Epidermal melanocyte (primary cell): ENCODE measurements around the gene TMEM45A.
"Not testable (repeated sequence)": the region's sequence is repeated elsewhere in the genome, so short reads cannot be mapped to it uniquely, and the experiment has no call there.

Source experiments
- DNase-seq: peaks from one replicate; pipeline ENCODE4 v3.0.0; 2011; ENCODE audit warnings: low spot score; ENCODE audit not compliant: insufficient read length

Gene TMEM45A, protein sequence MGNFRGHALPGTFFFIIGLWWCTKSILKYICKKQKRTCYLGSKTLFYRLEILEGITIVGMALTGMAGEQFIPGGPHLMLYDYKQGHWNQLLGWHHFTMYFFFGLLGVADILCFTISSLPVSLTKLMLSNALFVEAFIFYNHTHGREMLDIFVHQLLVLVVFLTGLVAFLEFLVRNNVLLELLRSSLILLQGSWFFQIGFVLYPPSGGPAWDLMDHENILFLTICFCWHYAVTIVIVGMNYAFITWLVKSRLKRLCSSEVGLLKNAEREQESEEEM

GRCh38 chr3:100492059-100493006 is at the start of gene TMEM45A:
Gene TMEM45A, plus strand, starts transcription at chr3:100492619. Its CDS starts 62,593 bp downstream, at chr3:100555212.
- peak; percentile 97 for DNase-seq

DNA sequence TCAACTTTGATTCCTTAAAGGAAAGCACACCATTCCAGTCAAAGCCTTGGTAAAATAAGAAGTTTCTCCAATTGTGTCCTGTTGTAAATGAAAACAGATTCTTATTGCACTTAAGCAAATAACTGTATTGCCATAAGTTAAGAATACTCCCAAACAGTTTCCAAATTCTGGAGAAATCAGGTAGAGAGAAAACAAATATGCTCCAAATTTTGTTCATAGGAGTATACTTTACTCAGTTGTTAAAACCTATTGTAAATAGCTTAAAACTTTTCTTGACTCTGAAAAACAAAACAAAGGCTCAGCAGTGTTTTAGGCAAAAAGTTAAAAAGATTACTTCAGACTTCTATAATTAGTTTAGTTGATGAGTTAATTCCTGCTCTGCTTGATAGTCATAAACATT is 48.7 kb upstream of the TMEM45A start:
- no peak for DNase-seq

DNA sequence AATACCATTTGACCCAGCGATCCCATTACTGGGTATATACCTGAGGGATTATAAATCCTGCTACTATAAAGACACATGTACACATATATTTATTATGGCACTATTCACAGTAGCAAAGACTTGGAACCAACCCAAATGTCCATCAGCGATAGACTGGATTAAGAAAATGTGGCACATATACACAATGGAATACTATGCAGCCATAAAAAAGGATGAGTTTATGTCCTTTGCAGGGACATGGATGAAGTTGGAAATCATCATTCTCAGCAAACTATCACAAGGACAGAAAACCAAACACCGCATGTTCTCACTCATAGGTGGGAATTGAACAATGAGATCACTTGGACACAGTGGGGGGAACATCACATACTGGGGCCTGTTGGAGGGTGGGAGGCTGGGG is 45.4 kb upstream of the TMEM45A start:
- not testable (repeated sequence) for DNase-seq

DNA sequence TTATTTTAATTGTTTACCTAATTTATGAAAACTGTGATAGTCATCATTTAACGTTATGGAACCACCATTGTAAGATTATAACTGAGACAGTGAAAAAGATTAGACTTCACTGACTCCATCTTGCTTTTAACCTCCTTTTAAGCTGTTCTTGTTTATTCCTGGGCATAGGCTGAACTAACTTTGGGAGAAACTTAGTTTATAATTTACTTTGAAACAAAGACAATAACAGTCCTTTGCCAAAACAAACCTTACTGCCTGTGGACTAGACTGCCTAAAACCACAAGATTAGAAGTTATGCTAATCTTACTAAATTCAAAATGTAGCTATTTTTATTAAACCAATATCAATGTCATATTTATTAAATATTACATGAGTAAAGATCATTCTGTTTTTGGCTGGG is 44.3 kb upstream of the TMEM45A start:
- DNase-seq: no peak

DNA sequence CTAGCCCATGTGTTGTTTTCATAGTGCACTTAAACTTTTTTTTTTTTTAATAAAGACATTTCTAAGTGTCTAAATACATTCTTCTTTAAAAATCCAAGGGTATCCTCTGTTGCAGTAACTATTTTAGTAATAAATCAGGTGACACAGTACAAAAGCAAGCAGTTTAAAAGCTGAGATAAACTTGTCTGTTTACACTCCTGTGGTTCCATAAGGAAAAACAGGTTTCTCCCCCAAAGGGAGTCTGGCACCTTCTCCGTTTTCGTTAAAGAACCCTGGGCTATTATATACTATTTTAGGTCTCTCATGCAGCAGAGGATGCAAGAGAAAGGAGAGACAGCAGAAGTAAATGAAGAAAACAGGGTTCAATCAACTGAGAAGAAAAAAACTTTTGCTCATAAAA is 43.2 kb upstream of the TMEM45A start:
- DNase-seq: no peak

GRCh38 chr3:100454677-100455076 is 37.7 kb upstream of the TMEM45A start:
- no peak for DNase-seq

GRCh38 chr3:100455841-100456550 is 36.4 kb upstream of the TMEM45A start:
- no peak for DNase-seq

- no peak for DNase-seq
Observed at GRCh38 chr3:100456745-100457144, 35.7 kb upstream of the TMEM45A start.

DNA sequence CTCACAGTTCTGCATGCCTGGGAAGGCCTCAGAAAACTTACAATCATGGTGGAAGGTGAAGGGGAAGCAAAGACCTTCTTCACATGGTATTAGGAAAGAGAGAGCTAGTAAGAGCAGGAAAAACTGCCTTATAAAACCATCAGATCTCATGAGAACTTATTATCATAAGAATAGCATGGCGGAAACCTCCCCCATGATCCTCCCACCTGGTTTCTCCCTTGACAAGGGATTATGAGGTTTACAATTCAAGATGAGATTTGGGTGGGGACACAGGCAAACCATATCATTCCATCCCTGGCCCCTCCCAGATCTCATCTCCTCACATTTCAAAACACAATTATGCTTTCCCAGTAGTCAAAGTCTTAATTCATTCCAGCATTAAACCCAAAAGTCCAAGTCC is 34.6 kb upstream of the TMEM45A start:
- DNase-seq: no peak

DNA sequence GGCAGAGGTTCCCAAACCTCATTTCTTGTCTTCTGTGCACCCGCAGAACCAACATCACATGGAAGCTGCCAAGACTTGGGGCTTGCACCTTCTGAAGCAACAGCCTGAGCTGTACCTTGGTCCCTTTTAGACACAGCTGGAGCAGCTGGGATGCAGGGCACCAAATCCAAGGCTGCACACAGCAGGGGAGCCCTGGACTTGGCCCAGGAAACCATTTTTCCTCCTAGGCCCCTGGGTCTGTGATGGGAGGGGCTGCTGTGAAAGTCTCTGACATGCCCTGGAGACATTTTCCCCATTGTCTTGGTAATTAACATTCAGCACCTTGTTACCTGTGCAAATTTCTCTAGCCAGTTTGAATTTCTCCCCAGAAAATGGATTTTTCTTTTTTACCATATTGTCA is 33.6 kb upstream of the TMEM45A start:
- DNase-seq: no peak

GRCh38 chr3:100463002-100463401 is 29.4 kb upstream of the TMEM45A start:
- peak; percentile 66 for DNase-seq

DNA sequence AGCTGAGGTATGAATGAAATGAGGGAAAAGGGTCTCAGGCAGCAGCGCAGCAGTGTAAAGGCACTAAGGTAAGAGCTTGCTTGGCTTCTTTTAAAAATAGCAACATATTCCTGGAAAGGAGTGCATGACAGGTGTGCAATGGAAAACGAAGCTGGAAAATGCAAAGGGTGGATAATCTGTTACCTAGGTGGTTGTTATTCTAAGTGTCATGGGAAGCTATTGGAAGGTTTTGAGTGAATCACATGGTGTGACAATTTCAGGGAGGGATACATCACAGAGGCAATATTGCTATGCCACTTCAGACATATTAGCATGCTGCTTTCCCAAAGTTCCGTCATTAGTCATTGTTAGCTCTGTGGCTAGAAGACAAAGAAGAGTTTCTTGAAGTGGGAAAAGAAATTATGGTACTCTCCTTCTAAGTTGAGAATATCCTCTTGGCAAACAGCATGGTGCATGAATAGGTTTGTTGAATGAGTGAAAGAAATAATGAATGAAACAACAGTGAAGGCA is 28.7 kb upstream of the TMEM45A start:
- DNase-seq: no peak

DNA sequence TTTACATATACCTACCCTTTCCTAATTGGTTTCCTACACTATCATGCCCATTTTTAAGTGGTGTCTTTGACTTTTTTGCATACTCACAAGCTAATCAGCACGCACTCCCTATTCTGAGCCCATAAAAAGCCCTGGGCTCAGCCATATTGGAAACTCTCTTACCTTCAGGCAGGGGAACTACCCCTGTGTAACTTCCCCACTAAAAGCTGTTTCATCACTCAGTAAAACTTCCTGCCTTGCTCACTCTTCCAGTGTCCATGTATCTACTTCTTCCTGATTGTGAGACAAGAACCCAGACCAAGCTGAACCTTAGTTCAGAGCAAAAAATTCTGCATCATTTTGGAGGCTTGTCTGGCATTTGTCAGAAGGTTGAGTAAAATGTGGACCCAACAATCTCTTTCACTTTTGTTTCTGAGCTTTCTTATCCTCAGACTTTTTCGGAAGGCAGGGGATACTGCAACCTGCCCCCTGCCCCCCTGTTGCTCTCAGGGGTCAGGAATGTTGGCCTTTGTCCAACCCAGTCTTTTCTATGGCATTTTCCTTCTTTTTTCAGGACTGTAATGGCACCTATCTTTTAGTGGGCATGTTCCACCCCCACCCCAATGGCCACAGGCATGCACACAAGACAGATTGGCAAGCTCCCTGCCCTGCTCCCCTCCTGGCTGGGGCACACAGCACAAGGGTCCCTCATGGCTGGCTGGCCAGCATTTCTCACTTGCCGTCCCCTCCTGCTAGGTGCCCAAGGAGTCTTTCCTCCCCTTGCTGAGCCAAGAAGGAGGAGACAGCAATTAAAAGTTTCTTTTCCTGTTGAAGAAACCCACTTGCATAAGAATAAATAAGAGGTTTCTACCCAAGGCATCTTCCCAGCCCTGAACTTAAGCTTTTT is 26.3 kb upstream of the TMEM45A start:
- DNase-seq: no peak

GRCh38 chr3:100467133-100467532 is 25.3 kb upstream of the TMEM45A start:
- no peak for DNase-seq

DNA sequence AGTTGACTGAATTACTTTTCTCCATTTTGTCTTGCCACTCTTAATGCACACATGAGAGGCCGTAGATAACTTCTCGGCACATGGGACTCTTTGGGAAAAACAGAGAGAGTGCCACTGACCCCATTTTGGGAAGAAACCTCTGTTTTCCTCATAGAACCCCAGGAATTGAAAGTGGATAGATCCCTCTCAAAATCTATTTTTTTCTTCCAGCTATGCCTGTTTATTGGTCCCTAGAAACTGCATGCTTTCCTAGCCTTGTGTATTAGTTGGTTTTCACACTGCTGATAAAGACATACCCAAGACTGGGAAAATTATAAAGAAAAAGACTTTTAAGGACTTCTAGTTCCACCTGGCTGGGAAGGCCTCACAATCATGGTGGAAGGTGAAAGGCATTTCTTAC is 23.7 kb upstream of the TMEM45A start:
- no peak for DNase-seq

DNA sequence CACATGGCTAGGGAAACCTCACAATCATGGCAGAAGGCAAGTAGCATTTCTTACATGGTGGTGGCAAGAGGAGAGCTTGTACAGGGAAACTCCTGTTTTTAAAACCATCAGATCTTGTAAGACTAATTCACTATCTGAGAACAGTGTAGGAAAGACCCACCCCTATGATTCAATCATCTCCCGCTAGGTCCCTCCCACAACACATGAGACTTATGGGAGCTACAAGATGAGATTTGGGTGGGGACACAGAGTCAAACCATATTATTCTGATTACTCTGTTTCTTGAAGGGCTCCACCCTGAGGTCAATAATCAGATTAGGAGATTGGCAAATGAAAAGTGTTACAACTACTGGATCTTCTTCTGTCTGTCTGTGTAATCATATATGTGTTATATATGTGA is 21.5 kb upstream of the TMEM45A start:
- DNase-seq: no peak

GRCh38 chr3:100471444-100471843 is 21.0 kb upstream of the TMEM45A start:
- DNase-seq: no peak

GRCh38 chr3:100477851-100478360 is 14.5 kb upstream of the TMEM45A start:
- not testable (repeated sequence) for DNase-seq

DNA sequence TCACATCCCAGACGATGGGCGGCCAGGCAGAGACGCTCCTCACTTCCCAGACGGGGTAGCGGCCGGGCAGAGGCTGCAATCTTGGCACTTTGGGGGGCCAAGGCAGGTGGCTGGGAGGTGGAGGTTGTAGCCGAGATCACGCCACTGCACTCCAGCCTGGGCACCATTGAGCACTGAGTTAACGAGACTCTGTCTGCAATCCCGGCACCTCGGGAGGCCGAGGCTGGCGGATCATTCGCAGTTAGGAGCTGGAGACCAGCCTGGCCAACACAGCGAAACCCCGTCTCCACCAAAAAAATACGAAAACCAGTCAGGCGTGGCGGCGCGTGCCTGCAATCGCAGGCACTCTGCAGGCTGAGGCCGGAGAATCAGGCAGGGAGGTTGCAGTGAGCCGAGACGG is 13.9 kb upstream of the TMEM45A start:
- not testable (repeated sequence) for DNase-seq

- DNase-seq: no peak
Observed at GRCh38 chr3:100480081-100480480, 12.3 kb upstream of the TMEM45A start.
